ENCODE data around the gene TPM4. TPM values are rescaled to one million over a fixed set of nuclear protein-coding genes. Genes with fewer than 3 reads are reported as not detected.

Gene TPM4
- total RNA-seq, 1 donor from 2014 or later: 619 TPM

GRCh38 chr19:16127776-16128371 lies 51.6 kb downstream of the TPM4 start:
- no peaks in the 10 kb centered on the region for H3K27me3 ChIP-seq
- no peaks in the 10 kb centered on the region for H3K4me1 ChIP-seq
- intact Hi-C loops (cut with DNase I): no loop called here
- no peaks in the 10 kb centered on the region for H3K9me3 ChIP-seq
- no peak for TF ChIP-seq CTCF (IDR thresholded peaks at IDR 0.05)
- H3K4me3 ChIP-seq: no peak overlapping the region
- H3K27ac ChIP-seq: no peak overlapping the region
- peaks cover 85 to 93% of the 10 kb centered on the region in 2 donors for H3K36me3 ChIP-seq
- DNase-seq (ENCODE audit: low spot score in 2 of 2): no peak

DNA sequence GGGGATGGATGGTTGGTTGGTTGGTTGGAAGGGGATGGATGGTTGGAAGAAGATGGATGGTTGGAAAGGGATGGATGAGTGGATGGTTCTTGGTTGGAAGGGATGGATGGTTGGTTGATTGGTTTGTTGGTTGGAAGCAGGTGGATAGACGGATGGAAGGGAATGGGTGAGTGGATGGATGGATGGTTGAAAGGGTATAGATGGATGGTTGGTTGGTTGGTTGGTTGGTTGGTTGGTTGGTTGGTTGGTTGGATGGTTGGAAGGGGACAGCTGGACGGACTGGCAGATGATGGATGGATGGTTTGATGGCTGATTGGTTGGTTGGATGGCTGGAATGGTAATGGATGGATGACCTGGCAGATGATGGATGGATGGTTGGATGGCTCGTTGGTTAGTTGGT lies 55.4 kb downstream of the TPM4 start:
- TF ChIP-seq CTCF (IDR thresholded peaks at IDR 0.05): no peak
- Histone ChIP-seq H3K4me3 (no peak overlapping the region), H3K9me3 (no peaks in the 10 kb centered on the region), H3K36me3 (peaks cover 70 to 76% of the 10 kb centered on the region in 2 donors), H3K27me3 (no peaks in the 10 kb centered on the region), H3K4me1 (no peaks in the 10 kb centered on the region), H3K27ac (no peak overlapping the region)
- no peak for DNase-seq (ENCODE audit: low spot score in 2 of 2)
- intact Hi-C loops (cut with DNase I): no loop called here

DNA sequence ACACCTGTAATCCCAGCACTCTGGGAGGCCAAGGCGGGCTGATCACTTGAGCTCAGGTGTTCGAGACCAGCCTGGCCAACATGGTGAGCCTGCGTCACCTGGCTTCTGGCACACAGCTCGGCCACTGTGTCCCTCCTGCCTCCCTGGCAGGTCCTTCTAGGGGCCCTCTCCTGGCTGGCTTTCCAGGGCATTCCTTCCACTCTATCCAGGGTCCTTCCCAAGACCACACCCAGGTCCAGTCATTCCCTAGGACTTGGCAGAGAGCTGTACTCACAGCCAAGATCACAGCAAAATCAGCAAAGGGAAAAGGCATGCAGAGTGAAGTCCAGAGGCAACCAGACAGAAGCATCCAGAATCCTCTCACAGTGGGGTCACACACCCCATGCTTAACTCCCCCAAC lies 57.5 kb downstream of the TPM4 start:
- TF ChIP-seq CTCF (IDR thresholded peaks at IDR 0.05): no peak
- H3K36me3 ChIP-seq: peaks cover 51 to 54% of the 10 kb centered on the region in 2 donors
- intact Hi-C loops (cut with DNase I): no loop called here

DNA sequence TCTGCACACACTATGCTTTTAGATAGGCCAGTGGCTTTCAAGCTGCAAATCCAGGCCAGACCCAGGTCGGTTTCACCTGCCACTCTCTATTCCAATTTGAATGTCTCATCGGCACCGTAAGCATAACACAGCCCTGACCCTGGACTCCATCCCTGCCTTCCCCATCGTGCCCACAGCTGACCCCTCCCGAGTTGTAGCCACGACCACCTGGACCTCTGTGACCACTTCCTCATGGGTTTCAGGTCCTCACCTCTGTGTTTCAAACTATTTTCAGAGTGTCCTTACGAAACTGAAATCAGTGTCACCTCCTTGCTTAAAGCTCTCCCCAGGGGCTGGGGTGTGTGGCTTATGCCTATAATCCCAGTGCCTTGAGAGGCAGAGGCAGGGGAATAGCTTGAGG lies 58.2 kb downstream of the TPM4 start:
- H3K4me1 ChIP-seq: no peaks in the 10 kb centered on the region
- H3K27me3 ChIP-seq: no peaks in the 10 kb centered on the region
- peaks cover 44 to 47% of the 10 kb centered on the region in 2 donors for H3K36me3 ChIP-seq
- H3K9me3 ChIP-seq: no peaks in the 10 kb centered on the region
- H3K27ac ChIP-seq: no peak overlapping the region
- H3K4me3 ChIP-seq: no peak overlapping the region
- DNase-seq (ENCODE audit: low spot score in 2 of 2): no peak
- intact Hi-C loops (cut with DNase I): no loop called here
- TF ChIP-seq CTCF (IDR thresholded peaks at IDR 0.05): no peak

More for the DNA sequence above, 57.5 kb downstream of the TPM4 start:
- no peak overlapping the region for H3K27ac ChIP-seq
- H3K4me1 ChIP-seq: no peaks in the 10 kb centered on the region
- DNase-seq (ENCODE audit: low spot score in 2 of 2): no peak
- H3K27me3 ChIP-seq: no peaks in the 10 kb centered on the region
- no peaks in the 10 kb centered on the region for H3K9me3 ChIP-seq
- no peak overlapping the region for H3K4me3 ChIP-seq

DNA sequence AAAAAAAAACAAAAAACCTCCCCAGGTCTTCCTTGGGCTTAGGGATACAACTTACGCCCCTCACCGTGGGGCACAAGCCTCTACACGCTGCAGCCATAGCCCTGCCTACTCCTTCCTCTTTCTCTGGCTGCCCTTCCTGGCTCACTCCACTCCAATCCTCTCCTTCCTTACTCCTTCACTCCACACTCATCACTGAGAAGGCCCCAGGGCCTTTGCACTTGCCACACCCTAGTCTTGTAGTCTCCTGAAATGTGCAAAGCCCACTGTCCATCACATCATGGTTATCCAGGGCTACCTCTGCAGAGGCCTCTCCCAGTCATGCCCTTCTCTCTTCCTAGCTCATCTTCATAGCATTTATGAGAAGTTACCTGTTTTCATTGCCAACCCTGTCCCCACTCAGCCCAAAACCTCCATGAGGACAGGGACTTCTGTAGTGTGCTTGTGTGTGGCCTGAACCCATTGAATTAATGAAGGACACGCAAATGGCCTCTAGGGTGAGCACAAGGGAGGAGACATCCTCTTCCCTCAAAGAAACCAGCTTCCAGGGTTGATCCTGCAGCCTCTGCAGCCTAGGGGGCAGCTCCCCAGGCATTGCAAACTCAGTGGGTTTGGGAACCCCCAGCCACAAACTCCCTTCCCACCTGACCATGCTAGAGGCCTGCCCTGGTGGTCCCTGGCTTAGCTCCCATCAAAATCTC lies 59.3 kb downstream of the TPM4 start:
- Histone ChIP-seq H3K4me3 (no peak overlapping the region), H3K9me3 (no peaks in the 10 kb centered on the region), H3K27ac (no peak overlapping the region), H3K36me3 (peaks cover 33 to 37% of the 10 kb centered on the region in 2 donors), H3K4me1 (no peaks in the 10 kb centered on the region), H3K27me3 (no peaks in the 10 kb centered on the region)
- TF ChIP-seq CTCF (IDR thresholded peaks at IDR 0.05): no peak
- intact Hi-C loops (cut with DNase I): no loop called here
- DNase-seq (ENCODE audit: low spot score in 2 of 2): no peak
